GM19035 (cell line): ENCODE results near the gene P2RX6.
A peak's percentile ranks its signal among the peaks of the same experiment; 100 is the strongest.
"Not testable (repeated sequence)": the region's sequence is repeated elsewhere in the genome, so short reads cannot be mapped to it uniquely, and the experiment has no call there.

Experiments used
- ATAC-seq: cut with Tn5 transposase; IDR thresholded peaks from one replicate; pipeline ENCODE4 v1.9.1; 2021; ENCODE audit not compliant: unreplicated experiment

The P2RX6 gene

DNA sequence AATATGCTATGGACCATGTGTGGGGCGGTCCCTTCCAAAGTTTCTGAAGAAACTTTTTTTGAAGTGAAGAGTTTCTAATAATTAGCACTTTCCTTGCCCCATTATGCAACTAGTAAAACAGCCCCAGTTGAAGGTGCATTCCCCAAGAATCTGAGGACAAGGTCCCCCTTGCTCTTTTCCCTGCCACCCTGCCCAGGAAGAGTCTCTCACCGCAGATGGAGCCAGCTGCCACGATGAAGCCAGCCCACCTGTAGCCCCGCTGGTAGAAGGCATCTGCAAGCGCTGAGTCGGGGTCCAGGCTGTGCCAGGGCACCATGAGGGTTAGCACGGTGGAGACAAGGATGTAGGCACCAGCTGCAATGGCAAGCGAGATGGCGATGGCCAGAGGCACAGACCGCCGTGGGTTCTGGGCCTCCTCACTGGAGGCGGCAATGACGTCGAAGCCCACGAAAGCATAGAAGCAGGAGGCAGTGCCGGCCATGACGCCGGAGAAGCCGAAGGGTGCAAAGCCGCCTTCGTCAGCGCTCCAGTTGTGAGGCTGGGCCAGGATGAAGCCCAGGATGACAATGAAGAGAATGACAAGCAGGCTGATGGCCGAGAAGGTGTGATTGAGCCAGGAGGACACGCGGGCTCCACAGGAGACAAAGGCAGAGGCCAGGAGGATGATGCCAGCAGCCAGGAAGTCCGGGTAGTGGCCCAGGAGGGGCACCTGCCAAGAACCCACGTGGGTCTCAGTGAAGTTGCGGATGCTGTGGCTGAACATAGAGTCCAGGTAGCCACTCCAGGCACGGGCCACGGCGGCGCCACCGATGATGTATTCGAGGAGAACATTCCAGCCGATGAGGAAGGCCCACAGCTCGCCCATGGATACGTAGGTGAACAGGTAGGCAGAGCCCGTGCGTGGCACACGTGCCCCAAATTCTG lies 15.9 kb downstream of the P2RX6 start:
- ATAC-seq: no peak

DNA sequence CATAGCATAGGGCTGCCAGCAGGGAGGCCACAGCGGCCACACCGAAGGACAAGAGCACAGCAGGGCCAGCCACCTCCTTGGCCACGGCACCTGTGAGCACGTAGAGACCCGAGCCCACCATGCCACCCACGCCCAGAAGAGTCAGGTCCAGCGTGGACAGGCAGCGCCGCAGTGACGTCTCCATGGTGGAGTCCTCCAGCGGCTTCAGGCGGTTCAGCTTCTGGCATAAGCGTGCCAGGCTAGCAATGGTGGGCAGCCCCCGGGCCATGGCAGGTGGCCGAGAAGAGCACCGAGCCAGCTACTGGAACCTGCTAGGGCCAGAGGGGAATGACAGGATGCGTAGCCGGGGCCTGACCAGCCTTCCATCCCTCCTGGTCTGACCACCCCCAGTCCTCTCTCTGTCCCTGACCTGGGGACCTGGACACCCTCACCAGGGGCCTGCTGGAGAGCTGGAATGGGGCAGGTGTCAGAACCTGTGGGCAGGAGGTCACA lies 16.6 kb downstream of the P2RX6 start:
- ATAC-seq: no peak

DNA sequence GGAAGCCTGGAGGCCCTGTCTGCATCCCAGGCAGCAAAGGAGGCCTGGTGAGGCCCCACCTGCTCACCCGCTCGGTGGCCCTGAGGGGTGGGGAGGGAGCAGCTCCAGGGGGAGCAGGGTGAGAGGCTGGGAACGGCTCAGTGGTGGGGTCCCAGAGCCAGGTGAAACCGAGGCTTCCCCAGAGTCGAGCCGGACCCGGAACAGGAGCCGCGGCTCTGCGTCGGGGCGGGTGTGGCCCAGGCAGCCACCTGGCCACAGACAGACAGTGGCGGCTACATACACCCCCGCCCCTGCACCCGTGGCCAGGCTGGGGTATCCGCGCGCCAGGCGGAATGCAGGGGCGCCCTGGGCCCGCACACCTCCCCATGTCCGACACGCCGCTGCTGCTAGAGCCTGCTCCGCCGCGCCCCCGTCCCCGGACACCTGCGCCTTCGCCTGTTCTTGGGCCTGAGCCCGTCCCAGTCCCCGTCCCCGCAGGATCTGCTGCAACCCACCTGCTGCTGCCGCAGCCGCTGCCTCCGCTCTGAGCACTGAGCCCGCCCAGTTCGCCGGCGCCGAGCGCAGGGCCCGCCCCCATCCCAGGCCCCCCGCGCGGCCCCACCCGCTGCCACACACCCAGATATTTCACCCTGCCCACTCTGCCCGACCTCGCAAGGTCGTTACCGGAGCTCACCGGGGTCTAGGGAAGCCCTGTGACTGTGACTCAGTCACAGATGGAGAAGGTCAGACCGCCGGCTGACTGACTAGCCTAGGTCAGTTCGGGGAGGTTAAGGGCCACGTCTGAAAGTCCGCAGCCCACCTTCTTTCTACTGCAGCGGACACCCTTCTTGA lies 17.3 kb downstream of the P2RX6 start, which contains the start of gene SLC7A4:
Gene SLC7A4, minus strand, starts transcription at position 525 of the 831 bp plus-strand sequence. CDS start 749 bp downstream, outside the sequence.
- no peak for ATAC-seq

DNA sequence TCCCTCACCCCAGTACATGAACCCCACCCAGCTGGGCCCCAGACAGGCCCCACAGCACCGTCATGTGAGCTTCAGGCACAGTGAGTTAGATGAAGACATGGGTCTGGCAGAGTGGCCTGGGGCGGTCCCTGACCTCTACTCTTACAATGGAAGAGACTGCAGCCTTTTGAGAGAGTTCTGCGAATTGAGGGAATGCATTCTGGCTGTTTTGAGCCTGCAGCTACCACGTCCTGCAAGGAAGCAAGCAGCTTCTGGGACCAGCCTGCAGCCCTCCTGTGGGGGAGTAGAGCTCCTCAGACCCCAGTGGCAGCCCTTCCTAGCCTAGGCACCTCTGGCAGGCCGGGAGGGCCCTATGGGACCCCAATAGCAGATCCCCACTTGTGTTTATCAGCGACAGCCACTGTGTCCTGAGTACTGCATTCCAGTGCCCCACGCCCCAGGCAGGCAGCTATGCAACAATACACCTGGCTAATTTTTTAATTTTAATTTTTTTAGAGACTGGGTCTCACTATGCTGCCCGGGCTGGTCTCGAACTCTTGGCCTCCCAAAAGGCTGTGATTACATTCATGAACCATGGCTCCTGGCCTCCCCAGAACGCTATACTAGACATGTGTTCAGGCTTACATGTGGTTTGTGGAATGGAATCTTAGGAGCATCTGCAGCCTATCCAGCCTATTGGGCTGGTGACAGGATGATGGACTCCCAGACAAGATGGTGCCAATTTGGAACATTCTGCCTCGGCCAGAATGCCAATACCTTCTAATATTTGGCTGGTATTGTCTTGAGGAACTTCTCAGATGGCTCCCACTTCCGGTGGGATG lies 18.1 kb downstream of the P2RX6 start:
- ATAC-seq: no peak

DNA sequence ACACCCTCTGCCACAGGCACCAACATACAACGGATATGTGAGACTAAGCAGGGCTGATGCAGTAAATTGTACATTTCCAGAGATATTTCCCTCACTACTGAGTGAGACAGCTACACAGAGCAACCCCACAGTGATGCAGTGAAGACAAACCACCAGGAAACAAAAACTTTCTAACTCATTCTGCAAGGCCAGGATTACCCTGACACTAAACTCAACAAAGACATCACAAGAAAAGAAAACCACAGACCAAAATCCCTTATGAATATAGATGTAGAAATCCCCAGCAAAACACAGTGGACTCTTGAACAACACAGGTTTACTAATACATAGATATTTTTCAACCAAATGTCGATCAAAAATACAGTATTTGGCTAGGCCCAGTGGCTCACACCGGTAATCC lies 18.9 kb downstream of the P2RX6 start:
- no peak for ATAC-seq

DNA sequence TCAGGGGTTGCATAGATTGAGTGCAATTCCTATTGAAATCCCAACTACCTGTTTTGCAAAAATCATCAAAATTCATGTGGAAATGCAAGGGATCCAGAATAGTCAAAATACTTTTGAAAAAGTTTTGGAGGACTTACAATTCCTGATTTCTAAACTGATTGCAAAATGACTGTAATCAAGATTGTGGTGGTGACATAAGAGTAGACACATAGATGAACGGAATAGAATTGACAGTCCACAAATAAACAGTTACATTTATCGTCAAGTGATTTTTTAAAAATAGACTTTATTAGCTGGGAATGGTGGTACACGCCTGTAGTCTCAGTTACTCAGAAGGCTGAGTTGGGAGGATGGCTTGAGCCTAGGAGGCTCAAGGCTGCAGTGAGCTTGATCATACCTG lies 20.0 kb downstream of the P2RX6 start:
- no peak for ATAC-seq

DNA sequence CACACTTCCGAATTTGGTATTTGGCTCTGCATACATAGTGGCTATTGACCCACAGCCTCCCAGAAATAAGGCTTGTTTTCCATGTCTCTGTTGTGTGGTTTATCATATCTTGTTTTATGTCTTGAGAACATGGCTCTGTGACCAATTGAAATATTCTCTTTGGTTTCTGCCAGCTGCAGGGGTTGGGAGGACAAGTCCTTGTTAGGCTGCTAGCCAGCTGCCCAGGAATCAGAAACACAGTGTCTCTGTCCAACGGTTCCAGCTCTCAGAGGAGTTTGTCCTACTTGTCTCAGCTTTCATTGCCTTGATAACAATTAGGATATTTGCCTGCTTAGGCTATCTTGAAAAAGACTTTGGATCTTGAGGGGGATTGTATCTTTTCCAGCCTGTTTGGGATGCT lies 23.4 kb downstream of the P2RX6 start:
- no peak for ATAC-seq

DNA sequence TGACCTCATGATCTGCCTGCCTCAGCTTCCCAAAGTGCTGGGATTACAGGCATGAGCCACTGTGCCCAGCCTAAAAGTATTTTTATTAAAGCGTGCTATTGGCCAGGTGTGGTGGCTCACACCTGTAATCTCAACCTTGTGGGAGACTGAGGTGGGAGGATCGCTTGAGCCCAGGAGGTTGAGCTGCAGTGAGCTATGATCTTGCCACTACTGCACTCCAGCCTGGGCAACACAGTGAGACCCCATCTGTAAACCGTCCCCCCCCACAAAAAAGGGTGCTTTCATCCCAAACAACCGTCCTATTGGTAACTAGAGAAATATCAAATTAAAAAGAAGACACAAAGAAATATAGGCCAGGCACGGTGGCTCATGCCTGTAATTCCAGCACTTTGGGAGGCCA lies 24.2 kb downstream of the P2RX6 start:
- ATAC-seq: not testable (repeated sequence)

DNA sequence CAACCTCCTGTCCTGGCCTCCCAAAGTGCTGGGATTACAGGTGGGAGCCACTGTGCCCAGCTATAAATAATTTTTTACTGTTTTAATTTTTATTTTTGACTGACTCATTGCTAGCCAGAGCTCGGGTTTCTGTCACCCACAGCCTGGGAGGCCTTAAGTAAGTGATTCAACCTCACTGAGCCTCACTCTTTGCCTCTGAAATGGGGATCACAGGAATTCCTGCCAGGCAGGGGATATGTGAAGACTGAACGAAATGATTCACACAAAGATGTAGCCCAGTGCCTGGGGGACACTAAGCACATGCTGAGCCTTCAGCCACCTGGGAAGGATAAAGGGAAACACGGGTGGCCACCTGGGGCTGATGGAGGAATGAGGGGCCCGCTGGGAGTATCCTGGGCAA lies 27.0 kb downstream of the P2RX6 start:
- ATAC-seq: no peak

DNA sequence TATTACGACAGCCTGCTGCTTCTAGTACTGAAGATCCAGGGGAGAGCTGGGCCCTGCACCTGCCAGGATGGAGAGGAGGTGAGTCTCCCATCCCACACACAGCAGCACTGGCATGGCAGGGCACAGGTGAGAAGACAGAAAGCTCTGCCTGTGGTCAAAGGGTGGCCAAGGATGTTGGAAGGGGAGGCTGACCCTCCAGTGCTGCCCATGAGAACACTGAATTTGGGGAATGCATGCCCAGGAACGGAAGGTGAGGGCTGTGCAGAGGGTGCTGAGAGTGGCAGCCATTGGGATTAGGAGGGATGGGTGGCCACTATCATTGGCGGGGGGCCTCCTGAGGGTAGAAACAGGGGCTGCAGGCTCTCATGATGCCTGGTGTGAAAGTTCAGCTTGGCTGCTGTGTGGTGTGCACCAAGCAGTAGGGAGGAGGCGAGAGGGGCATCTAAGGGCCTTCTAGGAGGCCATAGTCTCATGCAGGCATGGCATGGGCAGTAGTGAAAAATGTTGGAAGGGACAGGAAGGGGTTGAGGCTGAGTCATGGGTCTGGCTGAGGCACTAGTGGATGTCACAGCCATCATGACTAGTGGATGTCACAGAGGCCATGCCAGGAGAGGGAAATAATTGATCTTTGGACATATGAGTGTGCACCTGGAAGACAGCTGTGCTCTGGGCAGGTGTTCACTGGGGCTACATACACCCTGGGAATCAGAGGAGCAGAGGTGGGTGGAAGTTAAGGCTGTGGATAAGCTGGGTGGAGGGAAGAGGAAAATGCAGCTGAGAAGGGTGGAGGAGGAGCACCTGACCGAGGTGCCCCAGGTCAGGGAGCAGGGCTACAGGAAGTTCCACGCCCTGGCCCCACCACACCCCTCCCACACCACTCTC lies 28.3 kb downstream of the P2RX6 start:
- ATAC-seq: no peak

DNA sequence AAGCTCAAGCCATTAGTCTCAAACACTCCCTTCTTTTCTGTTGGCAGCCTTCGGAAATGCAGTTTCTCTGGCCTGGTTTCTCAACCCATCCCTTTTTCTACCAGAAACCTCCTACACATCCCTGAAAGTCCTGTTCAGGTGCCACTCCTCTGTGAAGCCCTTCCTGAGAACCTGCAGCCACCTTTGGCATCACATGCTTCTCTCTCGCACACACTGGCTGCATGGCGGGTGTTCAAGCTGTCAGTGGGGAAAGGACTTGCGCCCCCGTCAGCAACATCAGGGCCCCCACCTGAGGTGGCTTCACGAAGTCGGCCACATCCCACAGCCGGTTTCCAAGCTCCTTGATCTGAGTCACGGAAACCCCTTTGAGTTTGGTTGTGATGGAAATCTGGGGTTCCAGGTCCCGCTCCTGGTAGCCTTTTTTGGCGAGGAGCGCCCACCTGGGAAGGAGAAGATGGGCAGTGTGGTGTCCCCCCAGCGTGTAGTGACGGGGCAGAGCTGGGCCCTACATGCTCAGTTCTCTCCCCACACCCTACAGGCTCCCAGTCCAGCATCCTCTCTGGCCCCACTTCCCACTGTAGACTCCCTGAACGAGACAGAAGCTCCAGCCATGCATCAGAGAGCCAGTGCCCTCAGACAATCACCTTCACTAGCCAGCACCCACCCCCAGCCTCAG lies 29.0 kb downstream of the P2RX6 start:
- ATAC-seq: no peak

DNA sequence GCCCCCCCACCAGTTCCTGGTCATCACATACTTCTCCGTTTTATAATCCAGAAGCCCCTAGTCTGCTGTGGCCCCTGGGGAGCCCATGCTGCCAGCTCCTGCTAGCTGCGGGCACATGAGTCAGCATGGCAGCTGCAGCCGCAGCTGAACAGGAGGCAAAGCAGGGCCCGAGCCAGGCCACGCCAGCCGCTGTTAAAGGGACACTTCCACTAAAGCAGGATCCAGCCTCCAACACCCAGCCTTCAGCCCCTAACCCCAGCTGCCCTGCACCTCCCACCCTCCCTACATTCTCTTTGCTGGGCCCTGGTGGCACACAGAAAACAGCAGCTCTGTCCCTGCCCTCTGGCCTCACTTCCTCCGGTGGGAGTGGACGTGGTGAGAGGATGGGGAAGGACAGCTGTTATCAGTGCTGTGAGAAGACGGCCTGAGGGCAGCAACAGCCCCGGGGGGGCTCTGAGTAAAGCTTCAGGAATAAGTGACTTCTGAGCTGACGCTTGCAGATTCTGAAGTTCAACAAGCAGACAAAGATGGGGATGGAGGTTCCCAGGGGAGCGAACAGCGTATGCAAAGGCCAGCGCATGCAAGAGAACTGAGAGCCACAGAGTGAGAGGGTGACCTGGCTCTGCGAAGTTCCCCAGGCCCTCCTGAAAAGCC lies 30.1 kb downstream of the P2RX6 start:
- ATAC-seq: no peak

DNA sequence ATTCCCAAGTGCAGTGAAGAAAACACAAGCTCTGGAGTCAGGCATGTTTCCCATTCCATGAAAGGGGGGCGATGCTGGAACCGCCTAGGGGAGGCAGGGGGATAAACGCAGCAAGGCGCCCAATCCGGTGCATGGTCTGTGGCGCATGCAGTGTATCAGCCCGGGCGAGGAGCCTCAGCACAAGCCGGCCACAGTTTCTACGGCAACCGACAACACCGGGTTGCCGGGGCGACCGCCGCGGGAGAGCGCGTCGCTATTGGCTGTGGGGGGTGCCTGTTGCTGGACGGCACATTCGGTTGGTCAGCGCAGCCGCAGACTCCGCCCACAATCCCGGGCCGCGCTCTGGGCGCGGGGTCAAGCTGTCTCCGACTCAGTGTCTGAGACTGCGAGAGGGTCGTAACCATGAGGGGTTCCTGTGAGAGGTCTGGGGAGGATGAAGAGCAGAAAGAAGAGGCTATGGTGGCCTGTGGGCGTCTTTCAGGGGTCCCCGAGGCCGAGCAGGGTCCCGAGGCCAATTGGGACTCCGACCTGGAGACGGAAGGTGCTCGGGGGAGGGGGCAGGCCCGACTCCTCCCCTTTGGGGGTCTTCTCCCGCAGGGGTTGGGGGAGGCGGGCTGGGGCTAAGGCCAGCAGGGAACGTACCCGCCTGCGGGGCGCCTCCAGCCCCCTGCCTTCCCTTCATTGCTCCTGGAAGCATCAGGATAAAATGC lies 30.8 kb downstream of the P2RX6 start, which contains the start of gene LRRC74B:
Gene LRRC74B, plus strand, starts transcription at position 362 of the 710 bp plus-strand sequence. Its CDS starts 41 bp downstream, at position 403.
- peak; percentile 83 for ATAC-seq

DNA sequence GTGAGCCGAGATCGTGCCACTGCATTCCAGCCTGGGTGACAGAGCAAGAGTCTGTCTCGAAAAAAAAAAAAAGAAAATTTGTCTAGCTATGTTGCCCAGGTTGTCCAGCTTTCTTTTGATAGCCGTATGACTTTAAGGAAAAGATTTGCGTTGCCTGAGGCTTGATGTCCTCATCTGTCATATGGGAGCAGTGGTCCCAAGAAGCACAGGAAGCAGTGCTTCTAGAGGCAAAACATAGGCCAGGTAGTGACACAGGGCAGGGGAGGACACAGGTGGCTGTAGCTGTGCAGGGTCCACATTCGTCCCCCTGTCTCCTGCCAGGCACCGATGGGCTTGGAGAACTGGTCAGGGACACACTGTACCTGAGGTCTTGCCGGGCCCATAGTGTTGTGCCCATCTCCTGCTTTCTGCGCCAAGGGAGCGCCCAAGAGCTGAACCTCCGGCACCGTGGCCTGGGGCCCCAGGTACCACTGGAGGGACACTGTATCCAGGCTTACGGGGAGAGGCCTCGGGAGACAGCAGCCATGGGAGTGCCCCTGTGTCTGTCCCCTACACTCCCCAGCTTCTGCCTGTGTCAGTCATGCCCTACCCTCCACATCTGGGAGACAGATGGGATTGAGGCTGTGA lies 32.2 kb downstream of the P2RX6 start:
- ATAC-seq: no peak

DNA sequence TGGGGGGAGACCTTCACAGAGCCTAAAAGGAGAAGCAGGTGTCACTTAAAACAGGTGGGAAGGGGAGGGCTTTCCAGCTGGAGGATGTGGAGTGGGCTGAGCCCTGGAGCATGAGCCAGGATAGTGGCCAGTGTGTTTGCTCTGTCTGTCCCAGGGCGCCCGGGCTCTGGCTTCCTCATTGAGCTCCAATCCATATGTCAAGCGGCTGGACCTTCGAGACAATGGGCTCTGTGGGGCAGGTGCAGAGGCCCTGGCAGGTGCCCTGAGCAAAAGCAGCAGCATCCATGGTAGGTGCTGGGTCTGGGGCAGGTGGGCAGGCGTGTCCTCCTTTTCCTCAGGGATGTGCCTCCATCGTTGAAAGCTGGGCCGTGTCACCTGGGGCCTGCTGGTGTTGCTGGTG lies 32.8 kb downstream of the P2RX6 start:
- no peak for ATAC-seq

DNA sequence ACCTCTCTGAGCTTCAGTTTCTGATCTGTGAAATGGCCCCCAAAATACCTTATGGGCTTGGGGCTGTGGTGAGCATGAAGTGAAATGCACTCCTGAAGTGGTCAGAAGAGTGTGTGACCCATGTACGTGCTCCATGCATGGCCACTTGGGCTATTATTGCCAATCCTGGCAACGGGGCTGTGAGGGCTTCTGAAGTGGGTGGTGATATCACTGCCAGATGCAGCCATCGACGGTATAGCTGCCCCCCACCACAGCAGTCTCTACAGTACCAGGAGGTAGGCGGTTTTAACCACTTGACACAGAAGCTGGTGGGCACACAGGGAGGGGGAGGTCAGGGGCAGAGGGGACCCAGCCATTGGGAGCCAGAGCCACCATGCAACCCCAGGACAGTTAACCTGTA lies 33.5 kb downstream of the P2RX6 start:
- not testable (repeated sequence) for ATAC-seq

DNA sequence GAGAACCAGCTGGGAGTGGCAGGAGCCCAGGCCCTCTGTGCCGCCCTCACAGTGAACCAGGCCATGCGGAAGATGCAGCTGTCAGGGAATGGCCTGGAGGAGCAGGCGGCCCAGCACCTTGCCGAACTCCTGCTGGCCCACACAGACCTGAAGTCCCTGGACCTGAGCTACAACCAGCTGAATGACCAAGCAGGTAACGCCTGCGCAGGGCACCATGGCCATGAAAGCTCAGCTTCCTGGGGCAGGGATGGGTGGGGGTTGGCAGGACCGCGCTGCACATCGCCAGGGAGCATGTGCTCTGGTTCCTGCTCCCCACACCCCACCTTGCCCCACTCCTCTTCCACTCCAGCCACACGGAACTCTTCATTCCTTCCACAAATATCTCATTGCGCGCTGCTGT lies 34.0 kb downstream of the P2RX6 start:
- not testable (repeated sequence) for ATAC-seq
